Umbilical cord (tissue), 2 donors: ENCODE measurements around the gene GARIN3. TPM values are rescaled to one million over a fixed set of nuclear protein-coding genes. Genes with fewer than 3 reads are reported as not detected.
"Not testable (repeated sequence)": the region's sequence is repeated elsewhere in the genome, so short reads cannot be mapped to it uniquely, and the experiment has no call there.

Experiments used
- DNase-seq: peaks from one replicate; pipeline ENCODE4 v3.0.0-alpha.2; 2015; ENCODE audit warnings: low spot score
- total RNA-seq: library from RNA; depleted of rRNA; stranded (reverse); fragments of >200 nt; gene quantifications from one replicate; pipeline ENCODE4 v1.2.3, GENCODE V29; 2014; ENCODE audit warnings: low replicate concordance; ENCODE audit not compliant: insufficient read depth

Gene GARIN3
- total RNA-seq, 1 donor from 2014 or later: not detected

DNA sequence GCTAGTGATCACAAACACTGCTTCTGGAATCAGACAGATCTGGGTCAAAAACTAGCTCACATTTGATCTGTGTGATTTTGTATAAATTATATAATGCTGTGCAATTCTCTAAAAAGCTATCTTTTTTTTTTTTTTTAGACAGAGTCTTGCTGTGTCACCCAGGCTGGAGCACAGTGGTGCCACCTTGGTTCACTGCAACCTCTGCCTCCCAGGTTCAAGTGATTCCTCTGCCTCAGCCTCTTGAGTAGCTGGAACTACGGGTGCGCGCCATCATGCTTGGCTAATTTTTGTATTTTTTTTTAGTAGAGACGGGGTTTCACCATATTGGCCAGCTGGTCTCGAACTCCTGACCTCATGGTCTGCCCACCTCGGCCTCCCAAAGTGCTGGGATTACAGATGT is 19.1 kb upstream of the GARIN3 start:
- DNase-seq: not testable (repeated sequence)

DNA sequence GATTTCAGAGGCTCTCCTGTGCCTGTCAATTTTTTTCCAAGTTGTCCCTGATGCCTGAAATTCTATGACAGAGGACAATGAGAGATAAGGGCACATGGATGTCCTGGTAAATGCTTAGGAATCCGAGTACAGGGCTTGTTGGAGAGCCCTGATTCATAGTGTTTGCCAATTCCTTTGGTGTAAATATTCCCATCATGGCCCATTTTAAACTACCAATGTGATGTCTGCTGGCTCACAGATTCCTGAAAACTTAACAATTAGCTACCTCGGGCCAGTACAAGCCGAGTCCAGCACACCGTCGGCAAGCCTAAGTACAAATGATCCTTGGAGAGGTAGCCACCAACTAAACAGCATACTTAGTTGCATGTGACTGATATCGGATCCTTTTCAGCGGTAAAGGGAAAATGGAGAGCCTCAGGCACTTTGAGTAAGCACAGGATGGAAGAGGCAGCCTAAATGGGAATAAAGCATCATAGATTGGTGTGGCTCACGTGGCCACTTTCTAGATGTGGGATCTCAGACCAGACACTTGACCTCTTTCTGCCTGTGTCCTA is 18.1 kb upstream of the GARIN3 start:
- DNase-seq: no peak

DNA sequence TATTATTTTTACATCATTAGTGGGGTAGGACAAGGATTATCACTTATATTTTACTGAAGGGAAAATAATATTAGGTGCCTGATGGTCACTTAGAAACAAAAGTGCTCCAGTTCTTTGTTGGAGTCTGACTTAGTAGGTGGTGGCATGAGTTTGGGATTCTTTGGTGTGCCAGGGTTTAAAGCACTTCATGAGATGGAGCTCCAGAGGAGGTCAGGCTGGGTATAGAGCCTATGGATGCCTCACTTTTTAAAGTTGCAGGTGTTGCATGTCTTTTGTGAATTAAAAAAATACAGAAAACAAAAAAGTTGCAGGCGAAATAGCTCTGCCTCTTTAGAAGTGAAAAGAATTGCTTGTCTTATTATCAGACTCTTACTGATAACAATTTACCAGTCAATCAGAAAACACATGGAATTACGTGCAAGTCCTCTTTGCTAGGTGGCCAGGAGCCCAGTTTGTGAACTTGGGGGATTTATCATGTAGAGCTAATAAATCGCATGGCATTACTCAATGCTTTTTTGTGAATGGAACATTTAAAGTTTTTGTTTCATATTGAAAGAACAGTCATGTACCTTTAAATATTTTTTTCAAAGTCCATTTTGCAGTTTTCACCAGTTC is 16.2 kb upstream of the GARIN3 start:
- DNase-seq: no peak

DNA sequence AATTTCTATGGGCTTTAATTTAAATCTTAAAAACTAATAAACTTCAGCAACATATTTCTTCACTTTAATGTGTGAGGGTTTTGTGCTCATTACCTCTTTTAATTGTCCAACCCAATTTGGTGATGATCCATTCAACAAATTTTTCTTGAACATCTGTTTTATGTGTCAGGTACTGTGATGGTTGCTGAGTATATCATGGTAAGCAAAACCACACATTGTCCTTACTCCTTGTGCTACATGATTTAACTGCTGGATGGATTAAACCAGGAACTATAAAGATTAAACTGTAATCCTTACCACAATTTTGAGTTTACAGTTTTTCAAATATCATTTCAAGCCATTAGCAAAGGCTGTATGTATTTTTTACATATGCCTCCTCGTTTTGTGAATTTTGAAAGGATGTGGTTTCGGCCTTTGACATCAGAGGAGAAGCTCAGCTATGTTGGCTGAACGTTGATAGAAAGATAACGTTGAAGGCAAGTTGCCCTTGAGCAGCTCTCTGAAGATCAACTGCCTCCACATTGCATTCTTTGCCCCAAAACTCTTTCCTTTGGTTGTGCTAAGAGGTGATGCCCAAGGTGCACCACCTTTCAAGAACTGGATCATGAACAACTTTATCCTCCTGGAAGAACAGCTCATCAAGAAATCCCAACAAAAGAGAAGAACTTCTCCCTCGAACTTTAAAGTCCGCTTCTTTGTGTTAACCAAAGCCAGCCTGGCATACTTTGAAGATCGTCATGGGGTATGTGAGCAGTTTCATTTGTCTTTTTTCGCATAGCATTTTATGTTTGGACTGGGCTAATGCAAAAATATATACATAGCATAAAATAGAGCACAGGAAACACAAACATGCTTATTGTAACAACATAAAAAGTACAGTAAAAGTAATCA is 14.6 kb upstream of the GARIN3 start, which contains the start of gene ITK:
Gene ITK (plus strand): TSS at position 467 of the 891 bp plus-strand sequence. CDS start 138 bp downstream, at position 605.
- DNase-seq: no peak

DNA sequence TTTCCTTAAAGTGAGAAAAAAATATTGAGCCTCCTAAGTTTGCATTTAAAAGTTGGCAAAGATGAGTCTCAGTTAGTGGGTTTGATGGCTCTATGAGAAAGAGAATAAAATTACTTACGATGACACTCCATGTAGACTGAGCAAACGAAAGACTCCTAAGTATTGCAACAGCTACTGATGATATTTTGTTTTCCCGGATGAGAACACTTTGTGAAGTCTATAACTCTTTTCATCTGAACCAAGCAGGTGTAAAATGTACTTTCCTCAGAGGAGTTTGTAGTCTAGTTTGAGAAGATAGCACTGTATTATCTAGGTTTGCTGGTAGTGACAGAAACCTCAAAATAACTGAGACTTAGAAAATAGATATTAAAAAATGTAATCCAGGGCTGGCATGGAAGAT is 12.9 kb upstream of the GARIN3 start:
- DNase-seq: no peak

DNA sequence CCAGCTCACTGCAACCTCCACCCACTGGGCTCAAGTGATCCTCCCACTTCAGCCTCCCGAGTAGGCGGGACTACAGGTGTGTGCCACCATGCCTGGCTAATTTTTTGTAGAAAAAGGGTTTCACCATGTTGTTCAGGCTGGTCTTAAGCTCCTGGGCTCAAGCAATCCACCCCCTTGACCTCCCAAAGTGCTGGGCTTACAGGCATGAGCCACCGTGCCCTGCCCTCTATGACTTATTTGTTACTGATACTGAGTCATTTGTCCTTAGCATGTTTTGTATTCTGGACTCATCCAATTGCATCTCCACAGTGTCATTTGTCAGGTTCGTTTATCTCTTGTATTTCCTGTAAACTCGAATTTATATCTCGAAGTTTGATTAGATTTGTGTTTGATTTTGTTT is 11.9 kb upstream of the GARIN3 start:
- no peak for DNase-seq

DNA sequence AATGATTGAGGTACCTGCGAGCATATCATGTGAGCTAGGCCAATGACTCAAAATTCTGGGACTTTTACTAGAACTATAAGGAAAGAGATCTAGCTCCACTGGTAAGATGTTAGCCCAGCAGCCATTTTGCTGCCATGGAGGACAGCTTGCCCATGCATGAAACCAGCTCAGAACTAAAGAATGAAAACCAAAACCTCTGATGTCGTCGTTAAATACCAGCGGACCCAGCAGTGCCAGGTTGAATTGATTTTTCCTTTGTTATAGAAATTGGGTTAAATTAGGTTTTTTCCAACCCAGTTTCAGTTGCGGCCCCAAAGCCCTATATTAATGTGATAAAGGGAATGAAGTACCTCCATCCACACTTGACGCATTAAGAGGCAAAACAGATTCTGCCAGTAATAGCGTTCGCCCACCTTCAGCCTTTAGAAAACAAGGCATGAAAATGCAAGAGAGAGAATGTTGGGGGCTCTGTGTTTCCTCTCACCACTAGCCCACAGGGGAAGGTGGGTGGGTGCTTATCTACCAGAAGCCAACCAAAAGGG is 9.1 kb upstream of the GARIN3 start:
- no peak for DNase-seq

DNA sequence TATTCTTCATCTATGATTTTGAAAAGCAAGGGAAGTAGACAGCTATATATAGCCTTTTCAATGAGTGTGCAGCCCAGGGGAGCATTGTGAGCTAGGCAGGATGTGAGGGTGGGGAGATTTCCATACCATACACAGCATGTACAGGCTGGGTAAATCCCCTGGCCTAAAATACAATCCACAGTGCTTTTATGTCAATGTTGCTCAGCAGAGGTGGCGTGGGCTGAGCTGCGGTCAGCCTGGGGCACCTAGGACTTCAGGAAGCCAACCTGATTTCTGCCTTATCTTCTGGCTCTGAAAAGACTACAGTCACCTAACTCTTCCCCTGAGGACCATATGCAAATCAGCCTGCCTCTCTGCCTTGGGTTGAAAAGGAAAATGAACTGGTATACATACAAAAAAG is 6.3 kb upstream of the GARIN3 start:
- DNase-seq: peak; percentile 47

DNA sequence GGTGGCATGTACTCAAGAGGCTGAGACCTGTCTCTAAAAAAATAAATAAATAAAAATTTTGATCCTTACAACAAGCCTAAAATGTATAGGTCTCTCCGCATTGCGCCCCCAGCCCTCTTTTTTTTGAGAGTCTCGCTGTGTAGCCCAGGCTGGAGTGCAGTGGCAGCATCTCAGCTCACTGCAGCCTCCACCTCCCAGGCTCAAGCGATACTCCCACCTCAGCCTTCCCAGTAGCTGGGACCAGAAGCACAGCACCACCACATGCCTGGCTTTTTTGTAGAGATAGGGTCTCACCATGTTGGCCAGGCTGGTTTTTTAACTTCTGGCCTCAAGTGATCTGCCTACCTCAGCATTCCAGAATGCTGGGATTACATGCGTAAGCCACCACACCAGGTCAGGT is 2.2 kb upstream of the GARIN3 start:
- no peak for DNase-seq

DNA sequence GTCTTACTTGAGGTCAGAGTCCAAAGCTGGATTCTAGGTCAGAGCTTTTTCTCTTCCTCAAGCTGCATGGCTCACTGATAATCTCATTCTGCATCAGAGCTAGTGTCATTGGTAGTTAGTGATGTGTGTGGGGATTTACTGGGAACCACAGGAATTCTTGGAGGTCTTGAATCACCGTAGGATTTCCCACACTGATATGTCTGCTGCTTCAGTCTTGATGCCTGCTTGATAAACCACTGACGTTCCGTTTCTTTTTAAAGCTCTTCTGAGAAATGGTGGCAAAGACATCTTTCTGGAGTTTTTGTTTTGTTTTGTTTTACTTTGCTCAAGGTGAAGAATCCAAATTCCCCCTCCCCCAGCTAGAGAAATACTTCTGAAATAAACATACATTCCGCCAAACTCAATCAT is 1.2 kb upstream of the GARIN3 start:
- peak; percentile 72 for DNase-seq

DNA sequence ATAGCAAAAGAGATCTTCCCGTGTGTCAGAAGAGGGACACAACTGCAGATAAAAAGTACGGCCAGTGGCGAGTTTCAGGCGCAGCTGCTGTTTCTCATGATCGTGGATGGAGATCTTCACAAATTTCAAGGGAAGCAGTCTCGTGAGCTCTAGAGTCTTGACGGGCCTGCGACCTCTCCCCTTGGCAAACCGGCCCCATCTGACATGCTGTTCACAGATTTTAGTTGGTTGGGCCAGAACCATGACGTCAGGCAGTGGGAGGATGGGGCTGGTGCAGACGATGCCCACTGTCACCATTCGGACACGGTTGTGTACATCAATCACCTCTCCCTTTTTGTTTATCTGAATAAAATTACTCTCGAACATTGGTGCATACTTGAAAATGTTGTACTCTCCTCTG is 396 bp downstream of the GARIN3 start:
- DNase-seq: no peak

DNA sequence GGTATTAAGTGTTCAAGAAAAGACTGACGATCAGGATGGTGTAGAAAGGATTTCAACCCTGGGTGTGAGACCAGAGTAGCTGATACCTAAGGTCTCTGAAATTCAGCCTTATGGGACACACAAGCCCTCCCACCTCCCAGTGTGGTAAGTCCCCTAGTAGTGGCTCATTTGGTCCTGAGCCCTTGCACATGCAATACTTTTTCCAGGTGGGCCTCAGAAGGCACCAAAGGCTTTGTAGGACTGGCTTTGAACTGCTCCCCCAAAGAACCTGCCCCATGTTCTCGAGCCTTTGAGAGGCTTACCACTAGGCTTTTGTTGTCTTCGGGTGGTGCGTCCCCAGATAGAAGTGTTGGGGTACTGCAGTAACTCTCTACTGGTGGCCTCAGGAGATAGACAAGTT is 803 bp downstream of the GARIN3 start:
- no peak for DNase-seq

DNA sequence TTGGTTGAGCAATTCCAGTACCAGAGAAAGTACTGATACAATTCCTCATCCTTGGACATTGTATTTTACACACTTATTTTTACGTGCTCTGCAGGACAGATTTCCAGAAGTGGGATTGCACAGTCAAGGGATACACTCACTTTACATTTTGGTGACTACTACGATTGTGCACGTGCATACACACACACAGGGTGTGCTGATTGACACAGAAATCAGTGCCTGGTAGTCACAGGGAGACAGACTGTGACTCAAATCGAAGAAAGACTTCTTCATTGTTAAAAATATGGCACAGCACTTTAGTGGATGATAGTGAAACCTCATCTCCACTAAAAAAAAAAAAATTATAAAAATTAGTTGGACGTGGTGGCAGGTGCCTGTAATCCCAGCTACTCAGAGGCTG is 1.5 kb downstream of the GARIN3 start:
- no peak for DNase-seq

DNA sequence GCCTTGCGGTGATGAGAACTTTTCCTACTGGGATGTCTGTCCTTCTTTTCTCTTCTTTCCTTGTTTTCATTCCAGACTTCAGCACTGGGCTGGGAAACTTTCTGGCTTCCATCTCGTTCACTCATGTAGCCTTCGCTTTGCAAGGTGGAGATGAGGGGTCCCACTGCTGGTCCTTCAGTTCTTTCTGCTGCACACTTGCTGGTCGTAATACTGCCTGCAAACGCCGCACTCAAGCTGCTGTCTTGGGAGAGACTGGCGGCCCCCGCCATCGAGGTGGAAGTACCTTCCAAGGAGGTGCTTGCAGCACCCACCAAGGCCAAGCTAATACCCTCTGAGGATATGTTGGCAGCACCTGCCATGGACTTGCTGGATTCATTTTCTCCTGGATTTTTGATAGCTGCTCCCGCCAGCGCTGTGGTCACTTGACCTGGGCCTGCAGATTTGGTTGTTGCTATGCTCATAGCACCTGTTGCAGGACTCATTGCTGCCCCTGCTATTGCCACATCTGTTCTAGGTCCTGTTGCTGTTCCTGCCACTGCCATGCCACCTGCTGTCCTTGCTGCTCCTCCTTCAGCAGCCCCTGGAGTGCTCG is 3.0 kb downstream of the GARIN3 start:
- DNase-seq: no peak

DNA sequence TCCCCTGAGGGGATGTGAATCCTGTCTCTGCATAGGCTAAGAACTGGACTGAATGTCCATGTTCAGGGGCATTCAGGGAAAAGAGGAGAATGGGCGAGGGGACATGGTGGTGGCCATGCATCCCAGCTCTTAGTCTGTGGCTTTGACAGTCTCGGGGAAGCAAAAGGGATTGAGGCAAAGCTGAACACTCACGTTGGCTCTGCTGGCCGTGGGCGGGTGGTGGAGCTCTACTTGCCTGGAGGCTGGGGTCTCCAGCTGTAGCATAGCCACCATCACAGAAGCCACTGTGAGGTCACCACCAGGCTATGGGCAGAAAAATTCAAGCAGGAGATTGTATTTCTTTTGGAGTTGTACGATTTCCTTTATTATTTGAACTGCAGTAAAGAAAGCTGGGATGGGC is 4.1 kb downstream of the GARIN3 start:
- no peak for DNase-seq

DNA sequence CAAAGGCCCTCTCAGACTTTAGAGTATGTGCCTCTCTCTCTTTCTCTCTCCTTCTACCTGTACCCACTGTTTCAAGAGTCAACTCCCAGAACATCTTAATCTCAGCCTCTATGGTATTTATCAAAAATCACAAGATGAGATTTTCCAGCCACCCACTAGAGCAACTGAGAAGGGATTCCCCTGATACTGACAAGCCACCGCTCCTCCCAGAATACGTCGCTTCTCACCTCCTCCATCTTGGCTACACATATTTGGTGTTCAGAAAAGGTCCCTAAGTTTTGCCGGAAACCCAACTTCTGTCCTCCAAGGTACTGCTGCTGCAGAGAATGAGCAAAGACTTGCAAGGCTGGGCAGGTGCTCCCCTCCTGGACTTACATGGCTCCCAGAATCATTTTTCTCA is 6.1 kb downstream of the GARIN3 start:
- no peak for DNase-seq

DNA sequence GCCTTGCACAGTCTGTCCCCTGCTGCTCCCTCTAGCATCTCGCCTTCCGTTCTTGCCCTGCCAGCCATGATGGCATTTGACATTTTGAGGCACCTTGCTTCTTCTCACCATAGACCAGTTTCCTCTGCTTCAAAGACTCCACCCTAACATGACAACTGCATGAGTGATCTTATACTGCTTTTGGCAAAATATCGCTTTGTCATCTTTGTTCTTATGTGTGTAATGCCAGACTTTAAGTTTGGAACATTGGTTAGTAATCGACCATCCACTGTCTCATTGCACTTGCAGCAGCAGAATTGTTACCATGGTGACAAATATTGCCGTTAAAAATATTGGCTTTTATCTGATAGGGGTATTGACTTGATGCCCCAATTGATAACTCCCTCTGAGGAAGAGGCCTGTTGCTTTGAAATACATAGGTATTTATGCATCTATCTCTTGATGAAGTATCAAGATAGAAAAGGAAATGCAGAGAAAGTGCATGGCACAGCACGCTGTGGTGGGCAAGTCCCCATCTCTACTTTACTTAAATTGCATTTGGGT is 6.8 kb downstream of the GARIN3 start:
- DNase-seq: no peak

DNA sequence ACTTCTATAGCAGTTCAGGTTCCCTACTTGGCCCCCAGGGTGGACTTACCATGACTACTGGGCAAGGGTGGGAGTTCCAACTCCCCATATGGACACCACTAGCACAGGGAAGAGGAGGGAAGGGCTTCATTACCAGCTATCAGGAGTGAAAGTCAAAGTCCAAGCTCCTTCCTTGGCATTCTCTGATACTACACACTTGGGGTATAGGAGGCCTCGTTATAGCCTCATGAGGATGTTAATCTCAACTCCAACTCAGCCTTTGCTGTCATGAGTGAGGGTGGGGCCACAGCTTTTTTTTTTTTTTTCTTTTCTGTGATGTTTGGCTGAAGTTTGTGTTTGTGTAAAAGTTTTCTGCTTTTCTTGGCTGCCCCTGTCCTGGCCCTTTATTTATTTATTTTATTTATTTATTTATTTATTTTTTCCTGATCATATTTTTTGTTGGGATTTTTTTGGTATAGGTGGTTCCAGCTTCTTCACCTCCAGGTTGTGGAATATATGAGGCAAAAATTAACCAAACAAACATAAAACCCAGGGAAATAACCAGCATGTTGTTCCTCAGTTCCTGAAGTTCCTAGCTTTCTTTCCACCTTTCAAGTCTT is 8.7 kb downstream of the GARIN3 start:
- DNase-seq: no peak

DNA sequence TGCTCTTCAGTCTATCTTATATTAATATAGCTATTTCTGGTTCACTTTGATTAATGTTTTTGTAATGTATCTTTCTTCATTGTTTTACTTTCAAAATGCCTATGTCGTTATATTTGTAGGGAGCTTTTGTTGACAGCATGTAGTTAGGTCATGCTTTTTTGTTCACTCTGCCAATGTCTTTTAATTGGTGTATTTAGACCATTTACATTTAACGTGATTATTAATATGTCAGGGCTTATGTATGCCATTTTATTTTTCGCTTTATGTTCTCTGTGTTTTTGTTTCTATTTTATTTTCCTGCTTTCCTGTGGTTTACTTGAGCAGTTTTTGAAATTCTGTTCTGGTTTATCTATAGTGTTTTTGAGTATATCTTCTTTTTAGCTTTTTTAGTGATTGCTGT is 10.8 kb downstream of the GARIN3 start:
- no peak for DNase-seq

DNA sequence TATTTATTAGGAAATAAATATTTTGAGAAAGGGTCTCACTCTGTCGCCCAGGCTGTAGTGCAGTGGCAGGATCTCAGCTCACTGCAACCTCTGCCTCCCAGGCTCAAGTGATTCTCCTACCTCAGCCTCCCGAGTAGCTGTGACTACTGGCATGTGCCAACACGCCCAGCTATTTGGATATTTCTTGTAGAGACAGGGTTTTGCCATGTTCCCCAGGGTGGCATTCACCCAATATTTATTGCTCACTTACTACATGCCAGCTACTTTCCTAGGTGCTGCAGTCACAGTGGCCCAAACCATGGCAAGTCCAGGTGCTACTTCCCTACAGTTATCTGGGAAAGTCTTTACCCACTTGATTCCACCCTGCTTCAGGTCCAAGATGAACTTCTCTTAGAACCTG is 15.1 kb downstream of the GARIN3 start:
- DNase-seq: no peak
